ENCODE data around the gene PBX4.

GRCh38 chr19:19587771-19588170 is 30.7 kb downstream of the PBX4 start:
- no peak for TF ChIP-seq CTCF (IDR thresholded peaks at IDR 0.05)
- no peak for TF ChIP-seq POLR2A (IDR thresholded peaks at IDR 0.05)

Measured in lower leg skin (tissue), 3 donors.